ENCODE data around the gene LGSN. TPM values are rescaled to one million over a fixed set of nuclear protein-coding genes. Genes with fewer than 3 reads are reported as not detected.

Gene LGSN
- total and polyA plus RNA-seq, 10 of the 15 experiments (the other 5 are each of a cell fraction or from before 2014, with no cell fraction given) = not detected

DNA sequence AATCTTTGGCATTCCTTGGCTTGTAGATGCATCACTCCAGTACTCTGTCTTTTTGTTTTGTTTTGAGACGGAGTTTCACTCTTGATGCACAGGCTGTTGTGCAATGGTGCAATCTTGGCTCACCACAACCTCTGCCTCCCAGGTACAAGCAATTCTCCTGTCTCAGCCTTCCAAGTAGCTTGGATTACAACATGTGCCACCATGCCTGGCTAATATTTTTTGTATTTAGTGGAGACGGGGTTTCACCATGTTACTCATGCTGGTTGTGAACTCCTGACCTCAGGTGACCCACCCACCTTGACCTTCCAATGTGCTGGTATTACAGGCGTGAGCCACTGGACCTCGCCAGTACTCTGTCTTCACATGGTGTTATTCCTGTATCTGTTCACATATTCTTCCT lies 35.8 kb upstream of the LGSN start:
- SMC1A ChIA-PET (ENCODE audit: uncharacterized antibody, unreplicated experiment) = no interaction called here
- POLR2A ChIA-PET = interaction anchor here (0.6 kb wide), 1 partner anchor 508 kb away, joined by 7 read pairs; no protein-coding TSS in a partner anchor
- no peak for FAIRE-seq
- BruUV-seq (replicated peaks) = no TSS peak
- Histone ChIP-seq H4K20me1 (ENCODE audit: control insufficient read depth, insufficient read depth) (no peaks in the 10 kb centered on the region), H3K4me3 (no peak overlapping the region), H3K36me3 (ENCODE audit: control insufficient read depth in 2 of 2, insufficient read depth in 2 of 2, low read length in 1 of 2) (no peaks in the 10 kb centered on the region), H3K79me2 (ENCODE audit: control insufficient read depth, insufficient read depth, low read length) (no peaks in the 10 kb centered on the region), H2AFZ (ENCODE audit: control insufficient read depth, low read depth, low read length) (0 out of 2 replicates have a peak overlapping the region, but pooled peaks have one; percentile 29), H3K27me3 (replicated peaks in 1 of 2; ENCODE audit: control insufficient read depth in 2 of 2, insufficient read depth in 2 of 2, low read length in 1 of 2) (no peaks in the 10 kb centered on the region), H3K4me1 (ENCODE audit: control insufficient read depth, insufficient read depth, low read length) (peaks cover 11% of the 10 kb centered on the region), H3K27ac (ENCODE audit: control insufficient read depth, insufficient read depth) (no peak overlapping the region), H3K9me3 (replicated peaks; ENCODE audit: control insufficient read depth, insufficient read depth, low read length) (no peaks in the 10 kb centered on the region), H3K4me2 (ENCODE audit: control insufficient read depth, insufficient read depth) (no peak overlapping the region), H3K9ac (ENCODE audit: control insufficient read depth, insufficient read depth, low read length) (no peak overlapping the region)
- CTCF ChIA-PET = interaction anchor here (0.6 to 7.2 kb wide), 3 partner anchors 59 to 409 kb away, joined by 3 to 118 read pairs (median 3); no protein-coding TSS in a partner anchor
- in situ Hi-C loops (cut with MboI) = no loop called here
- intact Hi-C loops (cut with micrococcal nuclease; ENCODE audit: unreplicated experiment) = no loop called here
- DNase-seq (ENCODE audit: low read depth, low spot score) = no peak
- TF ChIP-seq NR2F1 (conservative IDR thresholded peaks at IDR 0.05) (0 out of 2 replicates have a peak, but pooled peaks have one; percentile 14), EED (IDR thresholded peaks at IDR 0.05; ENCODE audit: low read depth) (no peak), NKRF (conservative IDR thresholded peaks at IDR 0.05) (no peak), BHLHE40 (IDR thresholded peaks at IDR 0.05; ENCODE audit: borderline replicate concordance in 1 of 2, low read depth in 2 of 2, low read length in 1 of 2) (no peak), NFYA (IDR thresholded peaks at IDR 0.05; ENCODE audit: borderline replicate concordance, low read depth, low read length) (no peak)
- TF ChIP-seq, protein P1, sequence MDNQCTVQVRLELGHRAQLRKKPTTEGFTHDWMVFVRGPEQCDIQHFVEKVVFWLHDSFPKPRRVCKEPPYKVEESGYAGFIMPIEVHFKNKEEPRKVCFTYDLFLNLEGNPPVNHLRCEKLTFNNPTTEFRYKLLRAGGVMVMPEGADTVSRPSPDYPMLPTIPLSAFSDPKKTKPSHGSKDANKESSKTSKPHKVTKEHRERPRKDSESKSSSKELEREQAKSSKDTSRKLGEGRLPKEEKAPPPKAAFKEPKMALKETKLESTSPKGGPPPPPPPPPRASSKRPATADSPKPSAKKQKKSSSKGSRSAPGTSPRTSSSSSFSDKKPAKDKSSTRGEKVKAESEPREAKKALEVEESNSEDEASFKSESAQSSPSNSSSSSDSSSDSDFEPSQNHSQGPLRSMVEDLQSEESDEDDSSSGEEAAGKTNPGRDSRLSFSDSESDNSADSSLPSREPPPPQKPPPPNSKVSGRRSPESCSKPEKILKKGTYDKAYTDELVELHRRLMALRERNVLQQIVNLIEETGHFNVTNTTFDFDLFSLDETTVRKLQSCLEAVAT (IDR thresholded peaks at IDR 0.05) = no peak
- no peak for ATAC-seq
- RAD21 ChIA-PET (ENCODE audit: unreplicated experiment) = no interaction called here
- 80% methylated on average over 4 of the region's 4 CpGs for WGBS (ENCODE audit: insufficient coverage, insufficient replicate concordance, low lambda C conversion rate, missing lambda C conversion rate)
